Femur (tissue), 1 donor: ENCODE measurements around the gene ENTPD2.
"Not testable (repeated sequence)": the region's sequence is repeated elsewhere in the genome, so short reads cannot be mapped to it uniquely, and the experiment has no call there.

Experiments used
- DNase-seq: peaks from one replicate; pipeline ENCODE4 v3.0.0-alpha.2; 2017

The ENTPD2 gene

GRCh38 chr9:137014166-137014565 is 39.7 kb downstream of the ENTPD2 start:
- DNase-seq = no peak

- DNase-seq = no peak
These were observed 40.3 kb downstream of the ENTPD2 start for GRCh38 chr9:137013571-137013940.

DNA sequence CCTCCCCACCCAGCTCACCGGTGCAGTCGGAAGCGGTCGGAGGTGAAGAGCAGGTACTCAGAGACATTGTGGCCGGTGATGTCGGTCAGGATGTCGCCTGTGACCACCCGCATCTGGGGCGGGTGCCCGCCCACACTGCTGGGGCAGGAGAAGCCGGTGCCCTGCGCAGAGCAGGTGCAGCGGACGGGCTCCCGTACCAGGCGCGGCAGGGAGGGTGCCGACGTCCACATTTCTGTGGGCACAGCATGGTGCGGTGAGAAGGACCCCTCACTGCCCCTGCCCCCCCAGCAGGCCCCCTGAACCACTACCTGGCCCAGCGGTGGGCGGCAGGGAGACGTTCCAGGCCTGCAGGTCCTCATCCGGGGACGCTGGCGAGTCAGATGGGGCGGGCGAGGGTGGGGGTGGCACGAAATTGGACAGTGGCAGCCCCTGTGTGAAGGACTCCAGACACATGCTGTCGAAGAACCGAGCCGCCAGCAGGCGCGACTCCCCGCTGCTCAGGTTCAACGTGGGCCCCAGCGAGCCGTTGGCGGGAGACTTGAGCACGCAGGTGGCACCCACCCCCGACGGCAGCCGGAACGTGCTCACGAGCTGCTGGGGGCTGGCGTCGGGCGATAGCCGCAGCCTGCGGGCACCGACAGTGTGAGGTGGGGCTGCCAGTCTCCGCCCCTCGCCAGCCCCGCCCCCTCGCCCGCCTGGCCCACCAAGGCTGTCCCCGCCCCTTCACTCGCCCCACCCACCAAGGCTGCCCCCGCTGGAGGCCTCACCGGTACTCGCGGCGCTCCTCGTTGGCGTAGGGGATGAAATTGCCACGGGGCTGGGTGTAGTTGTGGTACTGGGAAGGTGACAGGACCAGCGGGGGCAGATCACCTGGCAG is 40.9 kb downstream of the ENTPD2 start:
- DNase-seq = no peak

- DNase-seq = no peak
These were observed 41.8 kb downstream of the ENTPD2 start for GRCh38 chr9:137011907-137012675.

GRCh38 chr9:137011156-137011555 is 42.7 kb downstream of the ENTPD2 start:
- DNase-seq = no peak

- DNase-seq = no peak
These were observed 43.7 kb downstream of the ENTPD2 start for GRCh38 chr9:137009938-137010732.

- DNase-seq = no peak
These were observed 44.6 kb downstream of the ENTPD2 start for GRCh38 chr9:137009217-137009616.

- DNase-seq = no peak
These were observed 45.5 kb downstream of the ENTPD2 start for GRCh38 chr9:137008312-137008711.

DNA sequence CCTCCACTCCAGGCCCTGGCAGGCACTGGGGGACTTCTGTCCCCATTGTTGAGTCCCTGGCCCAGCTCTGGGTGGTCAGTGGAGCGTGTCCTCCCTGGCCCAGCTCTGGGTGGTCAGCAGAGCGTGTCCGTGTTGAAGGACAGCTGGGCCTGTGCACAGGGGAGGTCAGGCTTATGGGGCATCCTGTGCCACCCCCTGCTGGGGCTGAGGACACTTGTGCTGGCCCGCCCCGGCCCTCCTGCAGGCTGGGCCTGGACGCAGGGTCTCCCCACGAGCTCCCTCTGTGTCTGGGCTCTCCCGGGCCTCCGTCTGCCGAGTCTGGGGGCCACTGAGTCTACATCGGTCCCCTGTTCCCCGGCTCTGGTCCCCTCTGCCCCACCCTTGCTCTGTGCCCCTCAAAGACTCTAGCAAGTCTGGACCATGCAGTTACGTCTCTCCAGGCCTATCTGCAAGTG is 46.0 kb downstream of the ENTPD2 start:
- DNase-seq = no peak

DNA sequence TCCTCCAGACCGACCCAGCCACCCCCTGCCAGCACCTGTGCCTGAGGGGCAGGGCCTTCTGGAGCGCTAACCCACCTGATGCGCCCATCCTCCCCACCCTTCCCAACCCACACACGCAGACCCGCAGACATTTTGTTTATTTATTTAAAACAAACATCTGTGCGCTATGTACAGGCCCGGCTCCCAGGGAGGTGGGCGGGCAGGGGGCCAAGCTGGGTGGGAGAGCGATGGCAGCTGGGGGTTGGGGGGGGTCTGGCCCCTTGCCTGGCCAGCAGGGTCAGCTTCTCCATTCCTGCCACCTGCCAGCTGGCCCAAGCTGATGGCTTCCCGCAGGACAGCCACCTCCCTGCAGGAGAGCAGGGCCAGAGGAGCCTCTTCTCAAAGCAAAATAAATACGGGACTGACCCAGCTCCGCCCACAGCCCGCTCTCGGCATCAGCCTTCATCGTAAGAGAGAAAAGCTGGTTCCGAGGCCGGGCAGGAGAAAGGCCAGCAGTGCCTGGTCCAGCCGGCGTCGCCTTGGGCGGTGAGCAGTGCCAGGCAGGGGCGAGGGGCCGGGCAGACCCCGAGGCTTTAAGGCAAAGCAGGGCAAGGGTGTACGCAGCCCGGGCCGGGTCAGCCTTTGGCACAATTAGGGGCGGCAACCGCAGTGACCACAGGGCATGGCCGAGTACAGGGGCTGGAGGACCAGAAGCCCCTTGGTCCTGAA is 46.6 kb downstream of the ENTPD2 start:
- no peak for DNase-seq

GRCh38 chr9:137006116-137007003 is 47.5 kb downstream of the ENTPD2 start:
- no peak for DNase-seq

GRCh38 chr9:137004285-137004684 is 49.6 kb downstream of the ENTPD2 start:
- not testable (repeated sequence) for DNase-seq

DNA sequence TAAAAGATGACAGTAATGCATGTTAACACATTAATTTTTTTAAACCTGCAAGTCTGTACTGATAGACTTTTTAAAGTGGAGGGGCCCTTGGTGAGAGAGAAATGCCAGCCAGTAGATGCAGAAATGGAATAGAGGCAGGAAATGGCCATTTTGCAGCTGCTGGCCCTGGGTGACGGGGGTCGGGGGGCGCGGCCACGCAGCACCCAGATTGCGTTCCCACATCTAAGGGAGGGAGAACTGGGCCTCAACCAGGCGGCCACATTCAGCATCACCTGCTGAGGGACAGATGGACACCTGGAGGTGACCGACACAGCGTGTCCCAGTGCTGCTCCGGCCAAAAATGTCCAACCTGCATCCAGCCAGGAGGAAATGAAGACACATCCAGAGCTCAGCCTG is 51.2 kb downstream of the ENTPD2 start:
- no peak for DNase-seq

GRCh38 chr9:137001857-137002645 is 51.8 kb downstream of the ENTPD2 start:
- DNase-seq = no peak

DNA sequence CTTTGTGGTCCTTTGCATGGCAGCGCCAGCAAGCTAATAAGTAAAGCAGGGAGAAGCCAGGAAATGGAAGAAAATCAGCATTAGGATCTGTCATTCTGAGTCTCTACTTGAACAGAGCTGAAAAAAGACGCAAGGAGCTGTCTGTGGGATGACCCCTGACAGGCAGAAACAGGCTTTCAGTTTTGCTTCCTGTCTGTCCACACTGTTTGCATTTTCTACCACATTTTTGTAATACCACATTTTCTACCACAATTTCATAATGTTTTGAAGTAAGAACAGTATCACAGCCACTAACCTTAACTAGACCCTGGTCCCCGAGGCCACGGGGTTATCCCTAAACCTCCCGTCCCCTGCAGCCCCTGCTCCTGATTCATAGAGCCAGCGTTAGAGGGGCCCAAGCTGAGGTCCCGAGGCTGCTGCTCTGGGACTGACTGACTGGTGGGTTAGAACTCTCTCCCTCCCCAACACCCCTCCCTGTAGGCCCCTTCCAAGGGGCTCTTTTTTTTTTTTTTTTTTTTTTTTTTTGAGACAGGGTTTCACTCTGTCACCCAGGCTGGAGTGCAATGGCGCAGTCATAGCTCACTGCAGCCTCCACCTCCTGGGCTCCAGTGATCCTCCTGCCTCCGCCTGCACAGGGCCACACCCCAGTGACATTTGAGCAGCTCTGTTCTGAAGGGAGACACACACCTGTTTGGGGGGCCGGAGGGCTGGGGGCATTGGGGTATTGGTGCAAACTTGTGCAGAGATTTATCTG is 53.5 kb downstream of the ENTPD2 start:
- no peak for DNase-seq
